ENCODE results near the gene MTUS2.

GRCh38 chr13:29524641-29525040 is 704.5 kb downstream of the MTUS2 start:
- TF ChIP-seq CTCF (IDR thresholded peaks at IDR 0.05; ENCODE audit: low read depth, low read length, poor library complexity, severe bottlenecking) = no peak
- no peak for TF ChIP-seq EZH2phosphoT487 (IDR thresholded peaks at IDR 0.05; ENCODE audit: borderline replicate concordance, low read length)

Measured in DOHH2 (cell line).